ENCODE data around the gene TAPBPL. TPM values are rescaled to one million over a fixed set of nuclear protein-coding genes. Genes with fewer than 3 reads are reported as not detected.
A peak's percentile ranks its signal among the peaks of the same experiment; 100 is the strongest.
"Not testable (repeated sequence)": the region's sequence is repeated elsewhere in the genome, so short reads cannot be mapped to it uniquely, and the experiment has no call there.

Gene TAPBPL
- total RNA-seq, 1 donor from 2014 or later = 17.2 TPM

DNA sequence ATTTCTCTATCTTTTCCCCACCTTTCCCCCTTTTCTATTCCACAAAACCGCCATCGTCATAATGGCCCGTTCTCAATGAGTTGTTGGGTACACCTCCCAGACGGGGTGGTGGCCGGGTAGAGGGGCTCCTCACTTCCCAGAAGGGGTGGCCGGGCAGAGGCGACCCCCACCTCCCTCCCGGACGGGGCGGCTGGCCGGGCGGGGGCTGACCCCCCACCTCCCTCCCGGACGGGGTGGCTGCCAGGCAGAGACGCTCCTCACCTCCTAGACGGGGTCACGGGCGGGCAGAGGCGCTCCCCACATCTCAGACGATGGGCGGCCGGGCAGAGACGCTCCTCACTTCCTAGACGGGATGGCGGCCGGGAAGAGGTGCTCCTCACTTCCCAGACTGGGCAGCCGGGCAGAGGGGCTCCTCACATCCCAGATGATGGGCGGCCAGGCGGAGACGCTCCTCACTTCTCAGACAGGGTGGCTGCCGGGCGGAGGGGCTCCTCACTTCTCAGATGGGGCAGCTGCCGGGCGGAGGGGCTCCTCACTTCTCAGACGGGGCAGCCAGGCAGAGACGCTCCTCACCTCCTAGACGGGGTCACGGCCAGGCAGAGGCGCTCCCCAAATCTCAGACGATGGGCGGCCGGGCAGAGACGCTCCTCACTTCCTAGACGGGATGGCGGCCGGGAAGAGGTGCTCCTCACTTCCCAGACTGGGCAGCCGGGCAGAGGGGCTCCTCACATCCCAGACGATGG, 23.6 kb downstream of the TAPBPL start:
- DNase-seq (ENCODE audit: low spot score); intact Hi-C loops (cut with DNase I): not testable (repeated sequence)

DNA sequence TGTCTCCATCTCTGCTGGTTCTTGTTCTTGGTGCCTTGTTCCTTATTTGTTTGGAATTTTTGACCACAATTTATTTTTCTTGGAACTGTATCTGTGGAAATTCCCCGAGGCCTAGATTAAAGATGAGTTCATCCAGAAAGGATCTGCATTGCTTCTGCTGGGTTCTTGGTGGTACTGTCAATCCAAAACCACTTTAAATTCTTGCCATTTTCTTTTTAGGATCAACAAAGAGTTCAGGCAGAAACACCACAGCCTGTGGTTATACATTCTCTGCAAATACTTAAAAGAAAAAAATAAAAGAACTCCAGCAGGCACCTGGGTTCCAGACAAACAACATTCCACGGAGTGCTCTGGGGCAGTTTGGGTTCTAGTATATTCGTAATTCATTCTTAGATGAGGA, 24.6 kb downstream of the TAPBPL start:
- no peak for DNase-seq (ENCODE audit: low spot score)
- intact Hi-C loops (cut with DNase I) = no loop called here

DNA sequence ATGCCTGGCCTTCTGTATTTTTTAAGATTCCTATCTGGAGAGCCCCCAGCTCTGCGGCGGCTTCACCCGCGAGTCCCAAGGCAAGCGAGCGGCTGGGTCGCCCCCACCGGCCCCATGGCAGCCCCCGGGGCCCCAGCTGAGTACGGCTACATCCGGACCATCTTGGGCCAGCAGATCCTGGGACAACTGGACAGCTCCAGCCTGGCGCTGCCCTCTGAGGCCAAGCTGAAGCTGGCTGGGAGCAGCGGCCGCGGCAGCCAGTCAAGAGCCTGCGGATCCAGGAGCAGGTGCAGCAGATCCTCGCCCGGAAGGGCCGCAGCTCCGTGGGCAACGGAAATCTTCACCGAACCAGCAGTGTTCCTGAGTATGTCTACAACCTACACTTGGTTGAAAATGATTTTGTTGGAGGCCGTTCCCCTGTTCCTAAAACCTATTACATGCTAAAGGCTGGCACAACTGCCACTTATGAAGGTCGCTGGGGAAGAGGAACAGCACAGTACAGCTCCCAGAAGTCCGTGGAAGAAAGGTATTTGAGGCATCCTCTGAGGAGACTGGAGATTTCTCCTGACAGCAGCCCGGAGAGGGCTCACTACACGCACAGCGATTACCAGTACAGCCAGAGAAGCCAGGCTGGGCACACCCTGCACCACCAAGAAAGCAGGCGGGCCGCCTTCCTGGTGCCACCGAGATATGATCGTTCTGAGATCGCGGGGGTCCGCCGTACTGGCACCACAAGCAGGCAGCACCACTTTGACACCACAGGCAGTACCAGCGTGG, 25.9 kb downstream of the TAPBPL start:
- DNase-seq (ENCODE audit: low spot score); intact Hi-C loops (cut with DNase I): not testable (repeated sequence)

DNA sequence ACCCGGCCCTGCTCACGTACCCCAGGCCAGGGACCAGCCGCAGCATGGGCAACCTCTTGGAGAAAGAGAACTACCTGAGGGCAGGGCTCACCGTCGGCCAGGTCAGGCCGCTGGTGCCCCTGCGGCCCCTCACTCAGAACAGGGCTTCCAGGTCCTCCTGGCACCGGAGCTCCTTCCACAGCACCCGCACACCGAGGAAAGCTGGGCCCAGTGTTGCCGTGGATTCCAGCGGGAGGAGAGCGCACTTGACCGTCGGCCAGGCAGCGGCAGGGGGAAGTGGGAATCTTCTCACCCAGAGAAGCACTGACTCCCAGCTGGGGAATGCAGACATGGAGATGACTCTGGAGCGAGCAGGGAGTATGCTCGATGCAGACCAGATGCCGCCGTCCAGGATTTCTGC, 26.6 kb downstream of the TAPBPL start:
- DNase-seq (ENCODE audit: low spot score) = no peak
- intact Hi-C loops (cut with DNase I) = no loop called here

DNA sequence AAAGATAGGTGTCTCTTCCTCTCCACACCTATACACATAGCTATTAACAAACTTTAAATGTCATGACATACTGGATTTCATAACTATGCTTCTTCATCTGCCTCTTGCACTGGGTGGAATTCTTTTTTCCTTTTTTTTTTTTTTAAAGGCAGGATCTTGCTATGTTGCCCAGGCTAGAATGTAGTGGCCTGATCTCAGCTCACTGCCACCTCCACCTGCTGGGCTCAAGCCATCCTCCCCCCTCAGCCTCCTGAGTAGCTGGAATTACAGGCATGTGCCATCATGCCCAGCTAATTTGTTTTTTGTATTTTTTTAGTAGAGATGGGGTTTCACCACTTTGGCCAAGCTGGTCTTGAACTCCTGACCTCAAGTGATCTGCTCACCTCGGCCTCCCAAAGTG, 36.4 kb downstream of the TAPBPL start:
- DNase-seq (ENCODE audit: low spot score) = no peak
- intact Hi-C loops (cut with DNase I) = no loop called here

DNA sequence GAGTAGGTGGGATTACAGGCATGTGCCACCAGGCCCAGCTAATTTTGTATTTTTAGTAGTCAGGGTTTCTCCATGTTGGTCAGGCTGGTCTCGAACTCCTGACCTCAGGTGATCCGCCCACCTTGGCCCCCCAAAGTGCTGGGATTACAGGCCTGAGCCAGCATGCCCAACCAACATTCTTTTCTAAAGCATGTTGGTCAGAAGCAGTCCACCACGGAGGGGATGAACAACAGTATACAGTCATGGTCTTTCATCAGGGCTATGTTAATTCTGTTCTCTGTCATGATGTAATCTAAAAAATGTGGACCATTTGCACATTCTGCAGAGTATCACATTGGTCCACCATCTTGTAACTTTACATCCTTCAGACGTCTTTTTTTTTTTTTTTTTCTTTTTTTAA, 37.6 kb downstream of the TAPBPL start:
- no peak for DNase-seq (ENCODE audit: low spot score)
- intact Hi-C loops (cut with DNase I) = no loop called here

DNA sequence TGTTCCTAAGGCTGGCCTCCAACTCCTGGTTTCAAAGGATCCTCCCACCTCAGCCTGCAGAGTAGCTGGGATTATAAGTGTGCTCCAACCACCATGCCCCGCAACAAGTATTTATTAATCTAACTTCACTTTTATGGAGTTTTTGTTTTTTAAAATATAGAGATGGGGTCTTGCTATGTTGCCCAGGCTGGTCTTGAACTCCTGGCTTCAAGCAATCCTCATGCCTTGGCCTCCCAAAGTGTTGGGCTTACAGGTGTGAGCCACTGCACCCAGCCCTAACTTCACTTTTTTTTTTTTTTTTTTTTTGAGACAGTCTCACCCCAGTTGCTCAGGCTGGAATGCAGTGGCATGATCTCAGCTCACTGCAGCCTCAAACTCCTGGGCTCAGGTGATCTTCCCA, 38.8 kb downstream of the TAPBPL start:
- intact Hi-C loops (cut with DNase I); DNase-seq (ENCODE audit: low spot score): not testable (repeated sequence)

DNA sequence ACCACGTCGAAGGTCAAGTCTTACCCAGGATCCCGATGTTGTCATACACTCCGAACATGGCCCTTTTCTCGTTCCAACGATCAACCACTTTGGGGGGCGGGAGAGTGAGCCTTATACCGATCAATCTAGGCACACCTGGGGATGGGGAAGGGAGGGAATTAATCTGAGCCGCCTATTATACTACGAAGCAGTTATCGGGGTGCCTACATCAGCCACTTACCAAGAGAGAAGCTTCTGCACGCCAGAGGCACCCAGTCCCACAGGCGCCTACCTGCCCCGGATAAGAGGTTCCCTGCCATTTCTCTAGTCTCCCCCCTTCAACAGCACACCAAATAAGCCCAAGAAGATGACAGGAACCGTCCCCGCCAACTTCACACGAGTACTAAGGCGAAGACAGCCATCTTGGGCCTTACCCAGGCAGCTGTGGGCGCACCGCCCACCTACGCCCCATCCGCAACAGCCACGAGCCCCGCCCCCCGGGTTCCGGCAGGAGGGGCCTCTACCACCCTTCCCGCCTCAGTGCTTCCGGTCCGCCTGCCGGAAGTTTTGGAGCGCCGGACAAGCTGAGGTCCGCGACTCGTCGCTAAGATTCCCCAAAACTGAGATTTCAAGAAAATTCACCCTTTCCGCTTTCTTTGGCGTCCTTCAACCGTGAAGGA, 41.1 kb downstream of the TAPBPL start, which contains the start of gene MRPL51:
Gene MRPL51 (minus strand): TSS at position 425 of the 659 bp plus-strand sequence. CDS start 126 bp downstream, at position 299.
- intact Hi-C loops (cut with DNase I) = loop anchor here (2.0 kb wide), 2 partner anchors 42 kb away; partner anchors contain the start of gene GAPDH
- DNase-seq (ENCODE audit: low spot score) = peak; percentile 99

DNA sequence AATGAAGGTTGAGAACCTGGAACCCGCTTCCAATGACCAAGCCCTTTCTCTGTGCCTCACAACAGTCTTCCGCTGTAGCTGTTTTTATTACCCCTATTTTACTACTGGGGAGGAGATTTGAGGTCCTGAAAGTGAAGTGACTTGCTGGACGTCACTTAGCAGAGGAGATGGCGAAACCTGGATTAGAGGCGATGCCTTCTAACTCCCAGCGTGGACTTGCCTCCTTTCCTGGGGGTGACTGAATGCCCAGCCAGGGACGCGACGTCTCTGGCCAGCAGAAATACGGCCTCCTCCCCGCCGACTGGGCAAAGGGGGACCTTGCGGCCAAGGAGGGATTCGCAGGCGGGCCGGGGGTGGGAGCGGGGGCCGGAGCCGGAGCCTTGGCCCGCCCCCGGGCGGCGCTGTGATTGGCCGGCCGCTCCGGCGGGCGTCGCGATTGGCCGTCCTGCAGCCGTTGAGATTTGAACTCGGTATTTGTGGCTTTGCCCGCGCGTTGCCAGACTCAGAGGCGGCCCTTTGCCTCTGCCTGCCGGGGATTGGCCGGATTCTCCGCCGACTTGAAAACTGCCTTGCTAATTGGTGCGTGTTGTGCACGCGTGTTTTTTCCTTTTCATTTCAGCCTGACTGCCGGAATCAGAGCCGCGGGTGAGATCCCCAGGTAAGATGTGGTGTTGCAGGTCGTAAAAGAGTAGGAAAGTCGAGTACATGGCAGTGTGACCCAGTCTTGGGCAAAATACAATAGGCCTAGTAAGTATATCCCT, 41.8 kb downstream of the TAPBPL start, which contains the start of gene NCAPD2:
Gene NCAPD2 (plus strand): TSS at position 606 of the 761 bp plus-strand sequence. CDS start 997 bp downstream, outside the sequence.
- DNase-seq (ENCODE audit: low spot score) = peak; percentile 98
- intact Hi-C loops (cut with DNase I) = loop anchor here (2.0 kb wide), 2 partner anchors 41 to 43 kb away; partner anchors contain the start of gene GAPDH

DNA sequence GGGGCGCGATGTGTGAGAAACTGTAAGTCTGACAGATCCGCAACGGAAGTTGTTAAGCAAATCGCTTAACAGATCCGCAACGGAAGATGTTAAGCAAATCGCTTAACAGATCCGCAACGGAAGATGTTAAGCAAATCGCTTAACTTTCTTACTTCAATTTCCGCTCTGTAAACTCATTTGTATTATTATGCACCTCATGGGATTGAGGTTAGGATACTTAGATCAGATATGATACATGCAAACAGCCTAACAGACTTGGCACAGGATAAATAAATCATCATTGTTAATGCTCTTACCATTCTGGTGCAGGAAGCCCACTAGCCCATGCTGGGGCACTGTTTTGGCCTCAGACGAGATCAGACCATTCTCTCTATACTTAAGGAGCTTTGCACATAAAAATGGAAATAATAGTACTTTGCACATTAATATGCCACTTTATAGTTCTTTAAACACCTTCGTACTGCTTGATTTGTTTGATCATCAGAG, 42.5 kb downstream of the TAPBPL start:
- intact Hi-C loops (cut with DNase I) = no loop called here
- no peak for DNase-seq (ENCODE audit: low spot score)

DNA sequence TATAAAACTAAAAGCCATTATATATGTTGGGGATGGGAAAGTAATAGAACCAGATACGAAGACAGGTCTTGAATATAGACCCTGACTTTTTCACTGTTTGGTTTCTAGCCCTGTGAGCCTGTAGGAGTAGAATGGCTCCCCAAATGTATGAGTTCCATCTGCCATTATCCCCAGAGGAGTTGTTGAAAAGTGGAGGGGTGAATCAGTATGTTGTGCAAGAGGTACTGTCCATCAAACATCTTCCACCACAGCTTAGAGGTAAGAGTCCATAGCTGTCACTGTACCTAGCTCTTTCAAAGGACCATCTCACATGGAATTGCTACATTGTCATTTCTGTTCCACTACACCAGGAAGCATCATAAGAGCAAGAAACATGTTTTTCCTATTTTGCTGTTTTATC, 43.1 kb downstream of the TAPBPL start:
- intact Hi-C loops (cut with DNase I) = no loop called here
- no peak for DNase-seq (ENCODE audit: low spot score)

DNA sequence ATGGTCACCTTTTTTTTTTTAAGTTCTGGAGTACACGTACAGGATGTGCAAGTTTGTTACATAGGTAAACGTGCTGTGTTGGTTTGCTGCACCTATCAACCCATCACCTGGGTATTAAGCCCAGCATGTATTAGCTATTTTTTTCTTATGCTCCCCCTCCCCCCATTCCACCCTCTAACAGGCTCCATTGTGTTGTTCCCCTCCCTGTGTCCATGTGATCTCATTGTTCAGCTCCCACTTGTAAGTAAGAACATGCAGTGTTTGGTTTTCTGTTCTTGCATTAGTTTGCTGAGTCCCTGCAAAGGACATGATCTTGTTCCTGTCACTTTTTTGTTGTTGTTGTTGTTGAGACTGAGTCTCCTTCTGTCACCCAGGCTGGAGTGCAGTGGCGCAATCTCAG, 45.4 kb downstream of the TAPBPL start:
- intact Hi-C loops (cut with DNase I); DNase-seq (ENCODE audit: low spot score): not testable (repeated sequence)

DNA sequence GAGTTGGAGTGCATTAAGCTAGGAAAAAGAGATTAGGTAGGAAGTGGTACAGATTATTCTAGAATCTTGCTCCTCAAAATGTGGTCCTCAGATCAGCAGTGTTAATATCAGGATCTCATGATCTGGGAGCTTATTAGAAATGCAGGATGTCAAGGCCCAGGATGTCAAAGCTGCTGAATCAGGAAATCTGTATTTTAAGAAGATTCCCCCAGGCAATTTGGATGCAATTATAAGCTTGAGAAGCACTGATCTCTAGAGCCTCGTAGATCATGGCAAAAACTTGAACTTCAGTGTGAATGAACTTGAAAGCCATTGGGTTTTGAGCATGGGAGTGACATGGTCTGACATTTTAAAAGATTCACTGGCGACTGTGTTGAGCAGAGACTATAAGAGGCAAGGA, 48.6 kb downstream of the TAPBPL start:
- no peak for DNase-seq (ENCODE audit: low spot score)
- intact Hi-C loops (cut with DNase I) = no loop called here

DNA sequence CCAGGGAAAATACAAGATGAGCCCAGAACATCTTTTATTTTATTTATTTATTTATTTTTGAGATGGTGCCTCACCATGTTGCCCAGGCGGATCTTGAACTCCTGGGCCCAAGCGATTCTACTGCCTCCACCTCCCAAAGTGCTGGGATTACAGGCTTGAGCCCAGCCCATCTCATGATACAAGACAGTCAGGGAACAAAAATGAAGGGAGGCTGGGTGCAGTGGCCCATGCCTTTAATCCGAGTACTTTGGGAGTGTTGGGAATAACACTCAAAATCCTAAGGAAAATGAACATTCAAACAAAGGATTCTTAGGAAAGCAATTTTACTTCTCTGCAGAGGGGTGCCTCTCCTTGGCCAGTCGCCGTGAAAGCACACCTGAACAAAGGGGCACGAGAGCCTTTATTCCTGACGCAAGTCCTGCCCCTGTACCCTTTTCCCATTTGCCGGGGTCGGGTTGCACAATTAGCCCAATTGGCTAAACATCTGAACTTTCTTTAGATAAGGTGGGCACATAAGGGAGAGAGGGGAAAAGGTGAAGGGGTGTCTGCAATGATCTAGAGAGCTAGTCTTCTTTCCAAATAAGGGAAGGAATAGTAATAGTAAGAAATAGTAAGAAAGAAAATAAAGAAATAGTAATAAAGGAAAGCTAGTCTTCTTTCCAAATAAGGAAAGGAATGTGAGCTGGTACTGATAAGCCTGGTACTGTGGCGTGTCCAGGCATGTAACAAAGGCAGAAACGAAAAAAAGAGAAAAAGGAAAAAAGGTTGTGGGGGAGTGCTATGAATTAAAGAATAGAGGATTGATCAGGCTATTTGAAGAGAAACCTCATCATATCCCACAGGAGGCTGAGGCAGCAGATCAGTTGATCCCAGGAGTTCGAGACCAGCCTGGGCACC, 55.5 kb downstream of the TAPBPL start:
- intact Hi-C loops (cut with DNase I) = no loop called here
- DNase-seq (ENCODE audit: low spot score) = no peak

DNA sequence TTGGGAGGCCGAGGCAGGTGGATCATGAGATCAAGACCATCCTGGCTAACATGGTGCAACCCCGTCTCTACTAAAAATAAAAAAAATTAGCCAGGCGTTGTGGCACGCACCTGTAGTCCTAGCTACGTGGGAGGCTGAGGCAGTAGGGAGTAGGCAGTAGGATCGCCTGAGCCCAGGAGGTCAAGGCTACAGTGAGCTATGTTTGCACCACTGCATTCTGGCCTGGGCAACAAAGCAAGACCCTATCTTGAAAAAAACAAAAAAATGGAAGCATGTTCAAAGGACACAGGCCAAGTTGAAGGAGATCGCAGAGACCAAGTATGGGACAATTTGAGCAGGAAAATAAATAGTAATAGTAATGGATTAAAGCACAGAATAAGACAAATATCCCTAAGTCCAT, 56.2 kb downstream of the TAPBPL start:
- DNase-seq (ENCODE audit: low spot score) = no peak
- intact Hi-C loops (cut with DNase I) = no loop called here
